Endothelial cell of hepatic sinusoid (primary cell): ENCODE measurements around the gene NSDHL.

Experiments used
- in situ Hi-C: cut with HindIII; loops from 2 replicates; pipeline ENCODE4 v1.10.0; 2017; ENCODE audit warnings: low sequenced_read_pairs

The NSDHL gene

DNA sequence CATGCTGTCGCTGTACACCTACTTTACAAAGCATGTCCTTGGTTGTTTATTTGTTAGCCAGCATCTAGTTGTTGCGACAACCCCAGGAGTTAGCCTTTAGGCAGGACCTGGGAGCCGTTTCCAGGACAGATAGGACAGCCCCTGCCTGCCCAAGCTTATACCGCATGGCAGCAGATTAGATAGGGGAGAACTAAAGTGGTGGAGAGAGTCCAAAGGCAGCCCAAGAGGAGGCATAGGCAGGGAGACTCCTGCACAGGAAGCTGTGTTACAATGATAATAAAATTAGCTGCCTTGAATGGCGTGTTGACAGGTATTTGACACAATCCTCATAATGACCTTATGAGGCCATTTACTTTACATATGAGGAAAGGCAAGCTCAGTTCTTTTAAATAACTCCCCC, 13.0 kb downstream of the NSDHL start:
- in situ Hi-C loops = no loop called here

- in situ Hi-C loops = no loop called here
Measured at GRCh38 chrX:152844256-152844655, 13.4 kb downstream of the NSDHL start.

DNA sequence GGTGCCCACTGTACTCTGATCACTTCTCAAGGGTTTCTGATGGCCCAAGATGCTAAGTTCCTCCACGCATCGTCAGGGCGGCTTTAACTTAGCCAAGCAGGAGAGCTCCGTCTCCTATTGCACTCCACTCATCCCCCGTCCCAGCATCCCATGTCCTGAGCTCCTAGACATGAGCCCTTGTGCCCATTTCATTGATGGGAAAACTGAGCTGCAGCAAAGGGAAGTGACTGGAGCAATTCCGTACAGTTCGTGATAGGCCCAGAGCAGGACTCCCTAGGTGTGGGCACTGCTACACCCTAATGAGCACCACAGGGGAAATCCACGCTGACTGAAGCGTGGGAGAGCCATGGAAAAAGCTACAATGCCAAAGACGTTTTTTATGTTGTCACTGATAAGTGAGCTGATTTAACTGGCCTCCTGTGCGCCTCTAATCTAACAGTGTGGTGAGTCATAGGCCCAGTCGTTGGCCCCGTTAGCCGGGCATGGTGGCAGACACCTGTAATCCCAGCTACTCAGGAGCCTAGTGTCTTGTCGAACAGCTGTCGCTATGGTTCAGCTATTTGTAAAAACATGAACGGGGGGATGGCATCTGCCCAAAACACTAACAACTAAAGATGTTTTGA, 14.9 kb downstream of the NSDHL start:
- in situ Hi-C loops = no loop called here

- in situ Hi-C loops = no loop called here
Measured at GRCh38 chrX:152847281-152847680, 16.4 kb downstream of the NSDHL start.

GRCh38 chrX:152850465-152850864, 19.6 kb downstream of the NSDHL start:
- in situ Hi-C loops = no loop called here

DNA sequence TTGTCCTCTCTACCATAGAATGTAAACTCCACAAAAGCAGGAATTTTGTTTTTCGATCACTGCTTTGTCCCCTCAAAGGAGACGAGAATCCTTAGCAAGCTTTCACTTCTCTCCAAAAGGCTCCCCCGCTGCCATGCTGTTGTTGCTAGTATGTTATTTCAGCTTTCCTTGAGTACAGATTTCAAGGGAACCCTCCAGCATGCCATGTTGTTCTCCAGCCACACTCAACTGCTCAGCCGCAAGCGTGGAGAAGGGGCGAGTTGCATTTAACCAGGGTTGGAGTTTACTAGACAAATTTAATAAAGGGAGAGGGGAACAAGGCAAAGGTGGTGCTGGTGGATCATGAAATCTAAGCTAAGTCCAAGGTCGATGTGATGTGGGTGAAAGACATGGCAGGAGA, 23.1 kb downstream of the NSDHL start:
- in situ Hi-C loops = no loop called here

GRCh38 chrX:152861116-152861515, 30.3 kb downstream of the NSDHL start:
- in situ Hi-C loops = no loop called here

DNA sequence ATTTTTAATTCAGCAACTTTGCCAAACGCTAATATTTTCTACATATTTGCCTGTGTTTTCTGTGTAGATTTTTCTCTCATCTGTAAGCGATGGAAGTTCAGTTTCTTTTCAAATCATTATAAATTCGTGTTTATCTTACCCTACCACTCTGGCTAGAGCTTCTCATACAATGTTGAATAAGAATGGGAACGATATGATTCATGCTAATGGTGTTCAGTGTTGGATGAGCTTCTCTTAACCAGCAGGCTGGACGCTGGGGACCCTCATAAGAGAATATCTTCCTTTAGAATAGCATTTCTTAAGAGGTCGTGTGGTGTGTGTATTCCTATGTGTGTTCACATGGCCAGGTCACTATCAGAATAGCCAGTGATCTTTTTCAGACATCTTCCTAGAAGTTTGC, 31.0 kb downstream of the NSDHL start:
- in situ Hi-C loops = no loop called here

GRCh38 chrX:152865232-152865920, 34.5 kb downstream of the NSDHL start:
- in situ Hi-C loops = no loop called here

- in situ Hi-C loops = no loop called here
Measured at GRCh38 chrX:152866386-152866785, 35.5 kb downstream of the NSDHL start.

- in situ Hi-C loops = no loop called here
Measured at GRCh38 chrX:152869972-152870371, 39.1 kb downstream of the NSDHL start.

- in situ Hi-C loops = no loop called here
Measured at GRCh38 chrX:152871260-152871659, 40.4 kb downstream of the NSDHL start.

DNA sequence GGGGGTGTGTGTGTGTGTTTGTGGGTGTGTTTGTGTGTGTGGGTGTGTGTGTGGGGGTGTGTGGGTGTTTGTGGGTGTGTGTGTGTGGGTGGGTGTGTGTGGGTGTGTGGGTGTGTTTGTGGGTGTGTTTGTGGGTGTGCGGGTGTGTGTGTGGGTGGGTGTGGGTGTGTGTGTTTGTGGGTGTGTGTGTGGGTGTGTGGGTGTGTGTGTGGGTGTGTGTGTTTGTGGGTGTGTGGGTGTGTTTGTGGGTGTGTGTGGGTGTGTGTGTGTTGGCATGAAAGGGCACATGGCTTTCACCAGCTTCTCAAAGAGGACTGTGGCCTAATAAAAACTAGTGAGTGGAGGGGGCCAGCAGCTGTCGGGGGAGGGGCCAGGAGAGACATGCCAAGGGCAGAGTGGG, 41.7 kb downstream of the NSDHL start:
- in situ Hi-C loops = no loop called here

DNA sequence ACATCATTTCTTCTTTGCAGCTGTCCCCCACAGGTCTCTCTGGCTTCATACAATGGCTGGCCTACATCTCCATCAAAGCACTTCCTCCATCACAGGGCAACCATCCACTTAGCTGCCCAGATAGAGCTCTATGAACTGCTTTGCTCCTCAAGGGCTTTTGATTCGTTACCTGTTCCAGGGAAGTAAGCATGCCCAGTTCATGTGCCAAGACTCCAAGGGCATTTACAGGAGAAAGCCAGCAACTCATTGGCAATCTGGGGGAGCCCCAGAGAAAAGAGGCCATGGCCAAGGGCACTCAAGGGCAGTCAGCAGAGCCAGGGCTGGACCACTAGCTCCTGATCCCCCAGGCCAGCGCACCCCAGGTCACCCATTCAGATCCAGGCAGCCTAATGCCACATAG, 42.5 kb downstream of the NSDHL start:
- in situ Hi-C loops = no loop called here

DNA sequence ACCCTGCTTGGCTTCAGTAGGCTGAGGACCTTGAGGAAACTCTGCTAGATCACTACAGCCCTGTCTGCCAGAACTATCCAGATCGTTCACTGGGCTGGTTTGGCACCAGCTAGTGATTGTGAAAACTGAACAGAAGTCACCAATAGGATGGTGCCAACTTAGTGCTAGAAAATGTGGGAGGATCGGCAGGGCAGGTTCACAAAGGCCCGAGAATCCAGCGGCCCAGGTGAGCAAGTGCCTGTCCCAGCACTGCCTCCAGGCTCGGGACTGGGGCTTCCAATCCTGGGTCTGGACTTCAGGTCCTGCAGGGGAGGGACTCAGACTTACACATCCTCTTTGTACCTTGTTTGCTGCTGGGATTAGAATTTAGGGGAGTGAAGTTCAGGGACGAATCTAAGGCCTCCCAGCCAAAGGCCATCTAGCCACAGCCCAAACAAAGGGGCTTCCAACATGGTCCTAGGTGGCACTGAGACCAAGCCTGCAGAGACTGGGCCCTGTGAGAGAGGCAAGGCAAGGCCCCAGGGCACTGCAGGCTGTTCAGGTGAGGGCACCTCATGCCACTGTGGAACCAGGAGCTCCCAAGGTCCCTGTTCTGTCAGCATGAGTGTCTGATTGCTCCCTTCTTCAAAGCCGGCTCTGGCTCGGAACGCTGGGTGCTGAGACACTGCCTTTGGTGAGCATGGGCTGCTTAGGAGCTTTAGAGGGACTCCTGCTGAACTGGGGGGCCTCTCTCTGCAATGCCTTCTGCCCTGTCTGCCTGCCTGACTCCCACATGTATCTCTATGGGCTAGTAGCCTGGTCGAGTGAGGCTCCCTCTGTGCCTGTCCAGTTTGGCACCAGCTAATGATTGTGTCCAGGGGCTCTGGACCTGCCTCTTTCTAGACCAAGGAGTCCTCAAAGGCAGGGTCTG, 46.3 kb downstream of the NSDHL start:
- in situ Hi-C loops = no loop called here

DNA sequence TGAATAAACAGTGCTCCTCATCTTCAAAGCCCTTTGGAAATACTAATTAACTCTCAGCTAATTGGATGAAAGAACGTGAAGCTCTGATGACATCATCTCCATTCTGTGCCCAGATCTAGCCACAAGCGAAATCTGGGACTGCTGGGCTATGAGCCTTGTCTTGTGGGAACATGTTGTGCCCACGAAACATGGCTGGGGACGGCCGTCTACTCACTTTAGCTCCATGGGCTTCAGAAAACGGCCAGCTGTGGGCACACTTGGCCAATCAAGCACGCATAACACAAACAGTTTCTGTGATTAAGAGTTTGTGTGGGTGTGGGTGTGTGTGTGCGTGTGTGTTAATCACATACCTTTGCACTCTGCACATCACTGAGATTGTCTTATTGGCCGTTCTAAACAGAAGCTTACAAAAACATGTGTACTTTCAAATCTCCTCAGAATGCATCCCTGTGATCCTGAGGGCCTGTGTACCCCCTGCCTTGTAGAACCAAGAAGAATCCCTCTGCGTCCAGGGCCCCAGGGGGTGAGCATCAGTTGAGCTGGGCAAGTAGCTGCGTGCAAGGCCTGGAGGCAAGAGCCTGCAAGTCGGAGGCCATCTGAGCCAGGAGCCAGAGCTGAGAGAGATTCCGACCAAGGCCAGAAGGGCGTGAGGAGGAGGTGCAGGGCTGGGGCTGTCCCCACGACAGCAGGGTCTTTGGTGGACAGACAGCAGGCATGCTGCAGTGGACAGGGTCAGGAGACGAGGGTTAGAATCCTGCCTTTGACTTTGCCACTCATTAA, 48.3 kb downstream of the NSDHL start:
- in situ Hi-C loops = no loop called here

GRCh38 chrX:152881289-152881688, 50.4 kb downstream of the NSDHL start:
- in situ Hi-C loops = no loop called here

DNA sequence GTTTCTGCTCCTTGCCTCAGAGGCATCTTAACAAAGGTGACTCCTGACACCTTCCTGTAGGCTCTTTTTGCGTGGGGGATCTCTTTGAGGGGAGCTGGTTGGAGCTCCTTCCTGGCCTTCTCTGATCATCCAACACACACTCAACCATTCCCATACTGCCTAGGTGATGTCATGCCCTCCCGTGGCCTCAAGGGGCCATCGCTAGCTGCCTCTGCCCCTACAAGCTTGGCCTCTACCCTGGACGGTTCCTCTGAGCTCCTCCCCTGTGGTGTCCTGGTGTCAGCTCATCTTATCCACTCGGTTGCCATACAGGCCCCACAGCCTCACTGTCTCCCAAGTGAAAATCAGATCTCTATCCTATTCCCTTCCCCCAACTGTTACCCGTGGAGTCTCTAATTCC, 53.3 kb downstream of the NSDHL start:
- in situ Hi-C loops = no loop called here

GRCh38 chrX:152886716-152887115, 55.9 kb downstream of the NSDHL start:
- in situ Hi-C loops = no loop called here

DNA sequence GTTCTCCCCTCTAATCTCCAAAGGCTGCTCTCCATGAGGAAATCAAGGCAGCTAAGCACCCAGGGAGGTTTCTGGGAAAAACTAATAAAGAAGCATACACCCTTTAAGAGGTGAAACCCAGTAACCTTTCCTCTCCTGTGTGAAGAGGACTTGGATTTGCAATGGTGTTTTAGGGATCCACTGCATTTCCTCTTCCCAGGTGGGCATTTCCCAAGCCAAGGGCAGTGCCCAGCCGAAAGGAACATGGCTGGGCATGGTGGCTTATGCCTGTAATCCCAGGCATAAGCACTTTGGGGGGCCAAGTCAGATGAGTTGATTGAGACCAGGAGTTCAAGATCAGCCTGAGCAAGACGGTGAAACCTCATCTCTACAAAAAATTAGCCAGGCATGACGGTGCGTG, 61.6 kb downstream of the NSDHL start:
- in situ Hi-C loops = no loop called here
